ENCODE data around the gene KLHDC10.

The KLHDC10 gene, protein sequence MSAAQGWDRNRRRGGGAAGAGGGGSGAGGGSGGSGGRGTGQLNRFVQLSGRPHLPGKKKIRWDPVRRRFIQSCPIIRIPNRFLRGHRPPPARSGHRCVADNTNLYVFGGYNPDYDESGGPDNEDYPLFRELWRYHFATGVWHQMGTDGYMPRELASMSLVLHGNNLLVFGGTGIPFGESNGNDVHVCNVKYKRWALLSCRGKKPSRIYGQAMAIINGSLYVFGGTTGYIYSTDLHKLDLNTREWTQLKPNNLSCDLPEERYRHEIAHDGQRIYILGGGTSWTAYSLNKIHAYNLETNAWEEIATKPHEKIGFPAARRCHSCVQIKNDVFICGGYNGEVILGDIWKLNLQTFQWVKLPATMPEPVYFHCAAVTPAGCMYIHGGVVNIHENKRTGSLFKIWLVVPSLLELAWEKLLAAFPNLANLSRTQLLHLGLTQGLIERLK

DNA sequence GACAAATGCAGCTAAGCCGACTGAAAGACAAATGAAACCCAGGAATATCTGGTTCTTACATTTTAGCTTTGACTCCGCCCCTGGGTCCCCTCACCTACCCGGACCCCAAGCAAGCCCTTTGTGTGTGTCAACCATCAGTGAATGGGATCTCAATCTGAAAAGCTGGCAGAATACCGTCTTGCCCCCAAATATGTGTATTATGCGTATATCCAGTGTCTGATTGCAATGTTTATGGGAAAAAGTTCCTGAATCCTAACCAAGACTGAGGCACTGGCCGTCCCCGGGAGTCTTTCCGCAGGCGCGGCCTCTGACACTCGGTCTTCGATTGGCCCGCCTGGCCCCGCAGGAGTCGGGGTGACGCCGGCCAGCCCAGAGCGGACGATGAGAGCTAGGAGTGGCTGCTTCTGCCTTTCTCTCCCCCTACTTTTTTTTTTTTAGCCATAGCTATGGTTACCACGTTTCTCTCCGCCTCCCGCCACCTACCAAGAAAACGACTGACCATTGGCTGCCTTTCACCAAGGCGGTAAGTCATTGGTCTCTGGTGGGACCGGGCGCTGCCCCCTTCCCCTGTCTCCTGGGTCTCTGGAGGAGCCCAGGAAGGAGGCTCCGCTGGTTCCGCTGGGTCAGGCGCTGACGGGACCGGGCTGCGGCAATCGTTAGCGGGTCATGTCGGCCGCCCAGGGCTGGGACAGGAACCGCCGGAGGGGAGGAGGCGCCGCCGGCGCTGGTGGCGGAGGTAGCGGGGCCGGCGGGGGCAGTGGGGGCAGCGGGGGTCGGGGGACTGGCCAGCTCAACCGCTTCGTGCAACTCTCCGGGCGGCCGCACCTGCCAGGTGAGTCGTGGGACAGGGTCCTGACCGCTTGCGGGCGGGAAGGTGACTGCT lies at the start of gene KLHDC10:
TSS of gene KLHDC10 (plus strand) at position 557 of the 883 bp plus-strand sequence. CDS start at position 667, 110 bp downstream.
- TF ChIP-seq GATA2 (IDR thresholded peaks at IDR 0.05; ENCODE audit: low read depth, low read length) (no peak), GATA3 (IDR thresholded peaks at IDR 0.05; ENCODE audit: low read depth, low read length) (no peak)

GRCh38 chr7:130021105-130021834 lies 49.1 kb upstream of the KLHDC10 start:
- TF ChIP-seq GATA2 (IDR thresholded peaks at IDR 0.05; ENCODE audit: low read depth, low read length) (no peak), GATA3 (IDR thresholded peaks at IDR 0.05; ENCODE audit: low read depth, low read length) (no peak)

- TF ChIP-seq GATA3 (IDR thresholded peaks at IDR 0.05; ENCODE audit: low read depth, low read length) = no peak
- TF ChIP-seq GATA2 (IDR thresholded peaks at IDR 0.05; ENCODE audit: low read depth, low read length) = no peak
Observed at GRCh38 chr7:130022115-130022514, 48.2 kb upstream of the KLHDC10 start.

DNA sequence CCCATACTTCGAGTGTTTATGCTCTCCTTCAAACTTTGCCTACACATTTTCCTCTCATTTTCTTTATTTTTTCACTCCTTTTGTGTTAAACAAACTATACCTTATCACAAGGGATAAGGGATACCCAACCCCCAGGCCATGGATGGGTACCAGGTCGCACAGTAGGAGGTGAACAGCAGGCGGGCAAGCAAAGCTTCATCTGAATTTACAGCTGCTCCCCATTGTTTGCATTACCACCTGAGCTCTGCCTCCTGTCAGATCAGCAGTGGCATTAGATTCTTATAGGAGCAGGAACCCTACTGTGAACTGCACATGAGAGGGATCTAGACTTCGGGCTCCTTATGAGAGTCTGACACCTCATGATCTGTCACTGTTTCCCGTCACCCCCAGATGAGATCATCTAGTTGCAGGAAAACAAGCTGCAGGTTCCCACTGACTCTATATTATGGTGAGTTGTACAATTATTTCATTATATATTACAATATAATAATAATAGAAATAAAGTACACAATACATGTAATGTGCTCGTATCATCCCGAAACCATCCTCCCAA lies 47.6 kb upstream of the KLHDC10 start:
- TF ChIP-seq GATA2 (IDR thresholded peaks at IDR 0.05; ENCODE audit: low read depth, low read length) (no peak), GATA3 (IDR thresholded peaks at IDR 0.05; ENCODE audit: low read depth, low read length) (no peak)

GRCh38 chr7:130024390-130024789 lies 45.9 kb upstream of the KLHDC10 start:
- TF ChIP-seq GATA3 (IDR thresholded peaks at IDR 0.05; ENCODE audit: low read depth, low read length) (no peak), GATA2 (IDR thresholded peaks at IDR 0.05; ENCODE audit: low read depth, low read length) (no peak)

- no peak for TF ChIP-seq GATA3 (IDR thresholded peaks at IDR 0.05; ENCODE audit: low read depth, low read length)
- no peak for TF ChIP-seq GATA2 (IDR thresholded peaks at IDR 0.05; ENCODE audit: low read depth, low read length)
Observed at GRCh38 chr7:130032698-130033097, 37.6 kb upstream of the KLHDC10 start.

GRCh38 chr7:130037703-130038102 lies 32.6 kb upstream of the KLHDC10 start:
- no peak for TF ChIP-seq GATA2 (IDR thresholded peaks at IDR 0.05; ENCODE audit: low read depth, low read length)
- TF ChIP-seq GATA3 (IDR thresholded peaks at IDR 0.05; ENCODE audit: low read depth, low read length) = no peak

DNA sequence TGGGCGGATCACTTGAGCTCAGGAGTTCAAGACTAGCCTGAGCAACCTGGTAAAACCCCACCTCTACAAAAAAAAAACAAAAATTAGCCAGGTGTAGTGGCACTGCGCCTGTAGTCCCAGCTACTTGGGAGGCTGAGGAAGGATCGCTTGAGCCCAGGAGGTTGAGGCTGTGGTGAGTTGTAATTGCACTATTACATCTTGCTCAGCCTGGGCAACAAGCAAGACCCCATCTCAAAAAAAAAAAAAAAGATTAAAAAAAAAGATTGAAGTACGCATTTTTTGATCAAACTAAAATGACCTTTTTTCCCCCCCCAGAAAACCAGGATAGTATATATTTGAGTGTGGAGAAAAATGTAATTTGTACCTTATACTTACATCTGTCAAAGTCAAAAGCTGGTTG lies 29.8 kb upstream of the KLHDC10 start:
- no peak for TF ChIP-seq GATA3 (IDR thresholded peaks at IDR 0.05; ENCODE audit: low read depth, low read length)
- no peak for TF ChIP-seq GATA2 (IDR thresholded peaks at IDR 0.05; ENCODE audit: low read depth, low read length)

DNA sequence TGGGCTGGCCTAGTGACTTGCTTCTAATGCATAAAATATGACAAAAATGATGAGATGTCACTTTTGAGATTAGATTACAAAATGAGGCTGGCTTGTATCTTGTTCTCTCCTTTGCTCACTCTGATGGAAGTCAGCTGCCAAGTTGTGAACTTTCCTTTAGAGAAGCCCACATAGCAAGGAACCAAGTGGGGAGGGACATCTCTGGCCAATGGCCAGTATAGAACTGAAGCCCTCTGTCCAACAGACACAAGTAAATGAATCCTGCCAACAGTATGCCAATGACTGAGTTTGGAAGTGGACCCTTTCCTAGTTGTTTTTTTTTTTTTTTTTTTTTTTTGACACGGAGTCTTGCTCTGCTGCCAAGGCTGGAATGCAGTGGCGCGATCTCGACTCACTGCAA lies 22.5 kb upstream of the KLHDC10 start:
- TF ChIP-seq GATA3 (IDR thresholded peaks at IDR 0.05; ENCODE audit: low read depth, low read length) = no peak
- TF ChIP-seq GATA2 (IDR thresholded peaks at IDR 0.05; ENCODE audit: low read depth, low read length) = no peak

DNA sequence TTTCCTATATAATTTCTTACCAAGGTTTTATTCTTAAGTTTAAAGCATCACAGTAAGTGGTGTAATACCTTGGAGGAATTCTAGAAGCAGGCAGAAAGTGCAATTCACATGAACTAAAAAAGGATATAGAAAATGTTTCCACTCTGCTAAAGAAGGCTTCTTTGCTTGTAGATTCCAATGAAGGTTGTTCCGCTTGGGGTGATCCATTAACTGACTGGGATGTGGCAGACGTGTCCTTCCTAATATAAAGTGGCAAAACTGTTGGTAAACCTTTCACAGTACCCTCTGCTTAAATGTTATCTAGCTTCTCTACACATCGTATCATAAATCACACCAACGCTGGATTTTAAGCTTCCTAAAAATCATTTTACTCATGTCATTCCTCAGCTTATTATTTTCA lies 21.4 kb upstream of the KLHDC10 start:
- TF ChIP-seq GATA3 (IDR thresholded peaks at IDR 0.05; ENCODE audit: low read depth, low read length) (no peak), GATA2 (IDR thresholded peaks at IDR 0.05; ENCODE audit: low read depth, low read length) (no peak)

GRCh38 chr7:130062246-130062645 lies 8.1 kb upstream of the KLHDC10 start:
- TF ChIP-seq GATA2 (IDR thresholded peaks at IDR 0.05; ENCODE audit: low read depth, low read length) = no peak
- TF ChIP-seq GATA3 (IDR thresholded peaks at IDR 0.05; ENCODE audit: low read depth, low read length) = no peak

DNA sequence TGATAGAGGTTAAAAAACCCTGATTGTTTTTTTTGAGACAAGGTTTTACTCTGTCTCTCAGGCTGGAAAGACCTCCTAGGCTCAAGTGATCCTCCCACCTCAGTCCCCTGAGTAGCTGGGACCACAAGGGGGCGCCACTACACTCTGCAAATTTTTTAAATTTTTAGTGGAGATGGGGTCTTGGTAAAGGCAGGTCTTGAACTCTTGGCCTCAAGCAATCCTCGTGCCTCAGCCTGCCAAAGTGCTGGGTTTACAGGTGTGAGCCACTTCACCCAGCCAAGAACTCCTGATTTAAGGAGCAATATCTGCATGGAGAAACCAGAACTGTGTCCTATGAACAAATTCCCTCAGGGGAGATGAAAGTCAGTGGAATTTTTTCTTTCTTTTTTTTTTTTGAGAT lies 7.3 kb upstream of the KLHDC10 start:
- TF ChIP-seq GATA3 (IDR thresholded peaks at IDR 0.05; ENCODE audit: low read depth, low read length) (no peak), GATA2 (IDR thresholded peaks at IDR 0.05; ENCODE audit: low read depth, low read length) (no peak)

DNA sequence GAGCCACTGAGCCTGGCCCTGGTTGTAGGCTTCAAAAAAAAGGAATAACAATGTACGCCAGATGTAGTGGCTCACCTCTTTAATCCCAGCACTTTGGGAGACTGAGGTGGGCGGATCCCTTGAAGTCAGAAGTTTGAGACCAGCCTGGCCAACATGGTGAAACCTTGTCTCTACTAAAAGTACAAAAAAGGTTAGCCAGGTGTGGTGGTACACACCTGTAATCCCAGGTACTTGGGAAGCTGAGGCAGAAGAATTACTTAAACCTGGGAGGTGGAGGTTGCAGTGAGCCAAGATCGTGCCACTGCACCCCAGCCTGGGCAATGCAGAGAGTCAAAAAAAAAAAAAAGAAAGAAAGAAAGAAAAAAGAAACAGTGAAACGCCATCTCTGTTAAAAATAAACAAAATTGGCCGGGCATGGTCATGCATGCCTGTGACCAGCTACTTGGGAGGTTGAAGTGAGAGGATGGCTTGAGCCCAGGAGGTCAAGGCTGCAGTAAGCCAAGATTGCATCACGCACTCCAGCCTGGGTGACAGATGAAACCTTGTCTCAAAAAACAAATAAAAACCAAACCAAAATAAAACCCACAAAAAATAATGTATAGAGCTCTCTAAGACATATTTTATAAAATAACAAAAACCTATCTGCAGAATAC lies 4.7 kb upstream of the KLHDC10 start:
- TF ChIP-seq GATA3 (IDR thresholded peaks at IDR 0.05; ENCODE audit: low read depth, low read length) (no peak), GATA2 (IDR thresholded peaks at IDR 0.05; ENCODE audit: low read depth, low read length) (no peak)
